H1 (cell line): ENCODE measurements around the gene ESYT2. TPM values are rescaled to one million over a fixed set of nuclear protein-coding genes. Genes with fewer than 3 reads are reported as not detected.

ENCODE experiments used
- ASH2L ChIP-seq: fragments of 200-600, 300-600 bp; sonication (generic); IDR thresholded peaks from one replicate; pipeline ENCODE4 v1.7.1; 2017; ENCODE audit warnings: low read length
- CREB1 ChIP-seq: IDR thresholded peaks from 2 replicates; pipeline ENCODE4 v1.6.1; 2012; ENCODE audit warnings: inconsistent platforms
- KDM4A ChIP-seq: IDR thresholded peaks from one replicate; pipeline ENCODE4 v1.7.1; 2012; ENCODE audit warnings: low read depth, mild to moderate bottlenecking, moderate library complexity, low read length, inconsistent platforms; ENCODE audit not compliant: severe bottlenecking
- NANOG ChIP-seq: IDR thresholded peaks from 2 replicates; pipeline ENCODE4 v1.6.1; 2011; ENCODE audit warnings: low read length, low read depth, mild to moderate bottlenecking, inconsistent platforms; ENCODE audit not compliant: insufficient read depth, poor library complexity, severe bottlenecking
- POLR2AphosphoS5 ChIP-seq: IDR thresholded peaks from 2 replicates; pipeline ENCODE4 v1.6.1; 2011; ENCODE audit warnings: low read depth, low read length
- SP1 ChIP-seq: IDR thresholded peaks from 2 replicates; pipeline ENCODE4 v1.6.1; 2011; ENCODE audit warnings: low read depth, low read length
- TAF7 ChIP-seq: optimal IDR thresholded peaks from 2 replicates; pipeline ENCODE3; 2011; ENCODE audit warnings: low read depth, mild to moderate bottlenecking, inconsistent platforms, low read length, moderate library complexity, borderline replicate concordance
- TBP ChIP-seq: IDR thresholded peaks from 2 replicates; pipeline ENCODE4 v1.6.1; 2011; ENCODE audit warnings: low read depth, low read length, improper control_type of control experiment
- polyA plus RNA-seq, 7 experiments: library from polyadenylated mRNA; depleted of rRNA in 3 of 7; stranded (reverse) in 5 of 7; unstranded in 2 of 7; fragments of >200 nt in 5 of 7; fragments of 200-250 nt in 2 of 7; gene quantifications; 1 replicate in 5 of 7; 2 replicates in 1 of 7; 4 replicates in 1 of 7; pipeline versions ENCODE4 v1.2.1 to v1.2.3, GENCODE V29; 2011 to 2013; ENCODE audit warnings: missing spikeins in 2 of 7, mixed read lengths in 2 of 7
- total RNA-seq: library from RNA; stranded (reverse); fragmentation: NEBNext Ultra II Directional; extraction: Animal tissue kit (Norgen Biotek cat#: 25700); gene quantifications from 2 replicates; pipeline ENCODE4 v1.2.1, GENCODE V29; 2021
- TF ChIP-seq, protein P1 (sequence below): IDR thresholded peaks from 2 replicates; pipeline ENCODE4 v1.6.1; 2012; ENCODE audit warnings: inconsistent platforms

ESYT2 gene
- total and polyA plus RNA-seq, 2 of the 8 experiments (the other 6 are each of a cell fraction or from before 2014, with no cell fraction given), result 27.0 to 37.5 TPM

DNA sequence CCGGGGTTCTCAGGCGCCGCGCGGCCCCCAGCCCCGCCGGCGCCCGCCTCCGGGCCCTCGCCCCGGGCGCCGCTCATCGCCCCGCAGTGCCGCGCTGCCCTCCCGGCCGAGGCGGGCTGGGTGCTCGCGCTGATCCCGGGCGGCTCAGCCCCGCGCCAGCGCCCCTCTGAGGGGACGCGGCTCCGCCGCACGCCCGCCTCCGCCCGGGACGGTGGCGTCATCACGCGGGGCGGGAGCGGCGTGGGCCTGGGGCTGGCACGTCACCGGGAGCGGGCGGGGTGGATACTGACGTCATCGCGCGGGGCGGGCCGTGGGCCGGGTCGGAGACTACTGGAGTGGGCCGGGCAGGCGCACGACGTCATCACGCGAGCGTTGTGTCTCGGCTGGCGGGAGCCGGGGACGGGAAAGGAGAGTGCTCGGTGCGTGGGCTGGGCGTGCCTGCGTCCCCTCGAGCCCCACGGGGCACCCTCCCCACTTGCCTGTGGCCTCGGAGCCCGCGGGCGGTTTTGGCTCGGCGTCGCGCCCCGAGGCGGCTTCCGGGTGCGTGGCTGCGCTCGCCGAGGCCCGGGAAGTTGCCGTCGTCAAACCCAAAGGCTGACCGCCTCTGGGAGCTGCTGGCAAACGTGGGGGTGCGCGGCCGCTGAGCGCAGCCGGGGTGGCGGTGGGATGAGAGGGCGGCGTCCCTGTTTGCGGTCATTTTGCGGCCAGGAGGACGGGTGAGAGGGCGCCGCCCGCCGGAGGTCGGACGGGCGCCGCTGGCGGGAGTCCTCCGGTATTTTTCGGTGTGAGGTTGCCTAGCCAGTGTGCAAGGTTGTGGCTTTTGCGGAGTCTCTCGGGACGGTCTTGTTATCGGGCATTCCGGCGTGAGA lies at the start of gene ESYT2 (continued):
- TF ChIP-seq SP1 (no peak), CREB1 (peak; percentile 97), KDM4A (peak; percentile 80), POLR2AphosphoS5 (0 out of 2 replicates have a peak, but pooled peaks have one; percentile 48), TBP (0 out of 2 replicates have a peak, but pooled peaks have one; percentile 20), TAF7 (peak; percentile 26), ASH2L (peak; percentile 91), NANOG (no peak)
- TF ChIP-seq, protein P1, sequence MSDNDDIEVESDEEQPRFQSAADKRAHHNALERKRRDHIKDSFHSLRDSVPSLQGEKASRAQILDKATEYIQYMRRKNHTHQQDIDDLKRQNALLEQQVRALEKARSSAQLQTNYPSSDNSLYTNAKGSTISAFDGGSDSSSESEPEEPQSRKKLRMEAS, result peak; percentile 69; the same call in 1 of the 2 replicates
